Panc1 (cell line): ENCODE results near the gene STAT4.

ENCODE experiments used
- POLR2AphosphoS5 ChIP-seq: IDR thresholded peaks from 2 replicates; pipeline ENCODE4 v1.6.1; 2012; ENCODE audit warnings: mild to moderate bottlenecking, low read depth, low read length, moderate library complexity
- SIN3A ChIP-seq: IDR thresholded peaks from 2 replicates; pipeline ENCODE4 v1.6.1; 2012; ENCODE audit warnings: low read depth, mild to moderate bottlenecking, low read length, moderate library complexity, borderline replicate concordance; ENCODE audit not compliant: insufficient read depth
- TF ChIP-seq, protein P1 (sequence below): fragments of 450-650 bp; IDR thresholded peaks from 2 replicates; pipeline ENCODE4 v1.5.1; 2017; ENCODE audit warnings: mild to moderate bottlenecking
- TF ChIP-seq, protein P2 (sequence below), 2 experiments: IDR thresholded peaks; 2 replicates each; pipeline ENCODE4 v1.6.1; 2011 to 2012; ENCODE audit warnings: low read depth in 2 of 2, control low read depth in 1 of 2, low read length in 1 of 2, mild to moderate bottlenecking in 1 of 2, moderate library complexity in 1 of 2; ENCODE audit not compliant: insufficient read depth in 1 of 2

DNA sequence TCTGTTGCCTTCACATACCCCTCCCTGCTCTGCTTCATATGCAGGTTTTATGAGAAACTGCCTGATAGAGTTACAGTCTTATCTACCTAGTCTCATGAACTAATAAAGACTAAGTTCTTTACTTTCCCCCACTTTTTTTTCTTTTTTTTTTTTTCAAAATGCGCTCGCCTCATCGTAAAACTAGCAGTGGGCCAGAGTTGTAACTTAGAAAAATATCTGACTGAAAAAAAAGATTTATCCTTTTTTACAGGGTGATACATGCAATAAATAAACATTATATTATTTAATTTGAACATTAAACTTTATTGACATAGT lies 83.9 kb downstream of the STAT4 start:
- TF ChIP-seq POLR2AphosphoS5 (no peak), SIN3A (no peak)
- TF ChIP-seq, protein P1, sequence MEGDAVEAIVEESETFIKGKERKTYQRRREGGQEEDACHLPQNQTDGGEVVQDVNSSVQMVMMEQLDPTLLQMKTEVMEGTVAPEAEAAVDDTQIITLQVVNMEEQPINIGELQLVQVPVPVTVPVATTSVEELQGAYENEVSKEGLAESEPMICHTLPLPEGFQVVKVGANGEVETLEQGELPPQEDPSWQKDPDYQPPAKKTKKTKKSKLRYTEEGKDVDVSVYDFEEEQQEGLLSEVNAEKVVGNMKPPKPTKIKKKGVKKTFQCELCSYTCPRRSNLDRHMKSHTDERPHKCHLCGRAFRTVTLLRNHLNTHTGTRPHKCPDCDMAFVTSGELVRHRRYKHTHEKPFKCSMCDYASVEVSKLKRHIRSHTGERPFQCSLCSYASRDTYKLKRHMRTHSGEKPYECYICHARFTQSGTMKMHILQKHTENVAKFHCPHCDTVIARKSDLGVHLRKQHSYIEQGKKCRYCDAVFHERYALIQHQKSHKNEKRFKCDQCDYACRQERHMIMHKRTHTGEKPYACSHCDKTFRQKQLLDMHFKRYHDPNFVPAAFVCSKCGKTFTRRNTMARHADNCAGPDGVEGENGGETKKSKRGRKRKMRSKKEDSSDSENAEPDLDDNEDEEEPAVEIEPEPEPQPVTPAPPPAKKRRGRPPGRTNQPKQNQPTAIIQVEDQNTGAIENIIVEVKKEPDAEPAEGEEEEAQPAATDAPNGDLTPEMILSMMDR = no peak
- TF ChIP-seq, protein P2, sequence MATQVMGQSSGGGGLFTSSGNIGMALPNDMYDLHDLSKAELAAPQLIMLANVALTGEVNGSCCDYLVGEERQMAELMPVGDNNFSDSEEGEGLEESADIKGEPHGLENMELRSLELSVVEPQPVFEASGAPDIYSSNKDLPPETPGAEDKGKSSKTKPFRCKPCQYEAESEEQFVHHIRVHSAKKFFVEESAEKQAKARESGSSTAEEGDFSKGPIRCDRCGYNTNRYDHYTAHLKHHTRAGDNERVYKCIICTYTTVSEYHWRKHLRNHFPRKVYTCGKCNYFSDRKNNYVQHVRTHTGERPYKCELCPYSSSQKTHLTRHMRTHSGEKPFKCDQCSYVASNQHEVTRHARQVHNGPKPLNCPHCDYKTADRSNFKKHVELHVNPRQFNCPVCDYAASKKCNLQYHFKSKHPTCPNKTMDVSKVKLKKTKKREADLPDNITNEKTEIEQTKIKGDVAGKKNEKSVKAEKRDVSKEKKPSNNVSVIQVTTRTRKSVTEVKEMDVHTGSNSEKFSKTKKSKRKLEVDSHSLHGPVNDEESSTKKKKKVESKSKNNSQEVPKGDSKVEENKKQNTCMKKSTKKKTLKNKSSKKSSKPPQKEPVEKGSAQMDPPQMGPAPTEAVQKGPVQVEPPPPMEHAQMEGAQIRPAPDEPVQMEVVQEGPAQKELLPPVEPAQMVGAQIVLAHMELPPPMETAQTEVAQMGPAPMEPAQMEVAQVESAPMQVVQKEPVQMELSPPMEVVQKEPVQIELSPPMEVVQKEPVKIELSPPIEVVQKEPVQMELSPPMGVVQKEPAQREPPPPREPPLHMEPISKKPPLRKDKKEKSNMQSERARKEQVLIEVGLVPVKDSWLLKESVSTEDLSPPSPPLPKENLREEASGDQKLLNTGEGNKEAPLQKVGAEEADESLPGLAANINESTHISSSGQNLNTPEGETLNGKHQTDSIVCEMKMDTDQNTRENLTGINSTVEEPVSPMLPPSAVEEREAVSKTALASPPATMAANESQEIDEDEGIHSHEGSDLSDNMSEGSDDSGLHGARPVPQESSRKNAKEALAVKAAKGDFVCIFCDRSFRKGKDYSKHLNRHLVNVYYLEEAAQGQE (IDR thresholded peaks at IDR 0.05; ENCODE audit: insufficient read depth in 1 of 2, low read depth in 2 of 2, low read length in 1 of 2) = no peak
